IMR-90 (cell line): ENCODE measurements around the gene FAM47E. TPM values are rescaled to one million over a fixed set of nuclear protein-coding genes. Genes with fewer than 3 reads are reported as not detected.
A peak's percentile ranks its signal among the peaks of the same experiment; 100 is the strongest.

Source experiments
- ATAC-seq: fragments of 200-7000 bp; cut with Tn5 transposase; 2 replicates; pipeline ENCODE4 v1.9.1; 2020; ENCODE audit warnings: low read depth, mild to moderate bottlenecking, moderate library complexity
- BruUV-seq: library from RNA; stranded (reverse); fragments of 400-500 nt; replicated peaks from 2 replicates; lab custom pipeline; 2021; lab: Mats Ljungman, UMichigan
- CTCF ChIA-PET: fragments of 300-600 bp; formaldehyde crosslinking; extraction: SDS; loops from one replicate; lab custom pipeline; 2021; ENCODE audit warnings: antibody characterized with exemption; lab: Yijun Ruan, JAX
- POLR2A ChIA-PET: fragments of 300-600 bp; sonication (Branson Sonifier 250); formaldehyde crosslinking; loops from one replicate; lab custom pipeline; 2022; ENCODE audit warnings: antibody characterized with exemption; ENCODE audit not compliant: unreplicated experiment; lab: Charles Lee
- DNase-seq: peaks from one replicate; pipeline ENCODE4 v3.0.0; 2013
- H2AFZ ChIP-seq: replicated peaks from 2 replicates; pipeline ENCODE3; 2013; ENCODE audit warnings: low read length, mild to moderate bottlenecking; ENCODE audit not compliant: poor library complexity
- H2AK5ac ChIP-seq: 2 replicates; pipeline ENCODE4 v1.6.1; 2013; ENCODE audit warnings: low read depth, low read length, inconsistent platforms
- H2AK9ac ChIP-seq: replicated peaks from 2 replicates; pipeline ENCODE3; 2013; ENCODE audit warnings: mild to moderate bottlenecking, low read depth, low read length, moderate library complexity; ENCODE audit not compliant: poor library complexity
- H2BK120ac ChIP-seq: 2 replicates; pipeline ENCODE4 v1.6.1; 2013; ENCODE audit warnings: low read depth, low read length, inconsistent platforms
- H2BK15ac ChIP-seq: 3 replicates; pipeline ENCODE4 v1.6.1; 2013; ENCODE audit warnings: low read depth, low read length, inconsistent platforms
- H2BK20ac ChIP-seq: 2 replicates; pipeline ENCODE4 v1.6.1; 2013; ENCODE audit warnings: low read depth, mild to moderate bottlenecking, inconsistent platforms, low read length, moderate library complexity
- H2BK5ac ChIP-seq: 2 replicates; pipeline ENCODE4 v1.6.1; 2013; ENCODE audit warnings: mild to moderate bottlenecking, low read depth, low read length, inconsistent platforms; ENCODE audit not compliant: poor library complexity, severe bottlenecking
- H3K14ac ChIP-seq: replicated peaks from 2 replicates; pipeline ENCODE4 v1.6.1; 2013; ENCODE audit warnings: low read depth, low read length, inconsistent platforms
- H3K18ac ChIP-seq: 2 replicates; pipeline ENCODE4 v1.6.1; 2013; ENCODE audit warnings: low read depth, low read length, control low read depth
- H3K23ac ChIP-seq: 2 replicates; pipeline ENCODE4 v1.6.1; 2013; ENCODE audit warnings: low read depth, low read length, inconsistent platforms
- H3K27ac ChIP-seq: 2 replicates; pipeline ENCODE4 v1.5.1; 2013; ENCODE audit warnings: mild to moderate bottlenecking, control low read depth, low read length; ENCODE audit not compliant: insufficient read depth
- H3K27me3 ChIP-seq: 2 replicates; pipeline ENCODE4 v1.6.1; 2013; ENCODE audit warnings: low read length; ENCODE audit not compliant: control insufficient read depth, insufficient read depth
- H3K36me3 ChIP-seq: 2 replicates; pipeline ENCODE4 v1.6.1; 2013; ENCODE audit warnings: low read length, mixed read lengths; ENCODE audit not compliant: control insufficient read depth, insufficient read depth
- H3K4ac ChIP-seq: 2 replicates; pipeline ENCODE4 v1.6.1; 2013; ENCODE audit warnings: low read depth, low read length, inconsistent platforms
- H3K4me1 ChIP-seq: 2 replicates; pipeline ENCODE4 v1.6.1; 2013; ENCODE audit warnings: low read length, mixed read lengths; ENCODE audit not compliant: control insufficient read depth, insufficient read depth
- H3K4me2 ChIP-seq: 2 replicates; pipeline ENCODE4 v1.6.1; 2013; ENCODE audit warnings: low read depth, mild to moderate bottlenecking, control low read depth, low read length, moderate library complexity
- H3K4me3 ChIP-seq: 2 replicates; pipeline ENCODE4 v1.5.1; 2013; ENCODE audit warnings: low read depth, mild to moderate bottlenecking, control low read depth, low read length, moderate library complexity; ENCODE audit not compliant: insufficient read depth
- H3K56ac ChIP-seq: 2 replicates; pipeline ENCODE4 v1.6.1; 2013; ENCODE audit warnings: low read length, inconsistent platforms; ENCODE audit not compliant: insufficient read depth; ENCODE audit errors: extremely low read depth
- H3K79me1 ChIP-seq, 2 experiments: 2 replicates each; pipeline ENCODE4 v1.6.1; 2013; ENCODE audit warnings: low read length in 2 of 2, inconsistent platforms in 1 of 2, low read depth in 1 of 2
- H3K9ac ChIP-seq: 2 replicates; pipeline ENCODE4 v1.6.1; 2013; ENCODE audit warnings: low read depth, low read length, control low read depth
- H3K9me1 ChIP-seq: 2 replicates; pipeline ENCODE4 v1.6.1; 2013; ENCODE audit warnings: low read length, inconsistent platforms; ENCODE audit not compliant: insufficient read depth
- H3K9me3 ChIP-seq: 2 replicates; pipeline ENCODE4 v1.6.1; 2013; ENCODE audit warnings: low read length; ENCODE audit not compliant: control insufficient read depth, insufficient read depth
- H4K20me1 ChIP-seq: 2 replicates; pipeline ENCODE4 v1.6.1; 2013; ENCODE audit warnings: low read length, inconsistent platforms; ENCODE audit not compliant: insufficient read depth
- H4K5ac ChIP-seq: 2 replicates; pipeline ENCODE4 v1.6.1; 2013; ENCODE audit warnings: mild to moderate bottlenecking, low read depth, low read length, control low read depth
- H4K8ac ChIP-seq, 2 experiments: 2 replicates each; pipeline ENCODE4 v1.6.1; 2013; ENCODE audit warnings: low read depth in 2 of 2, low read length in 2 of 2, control low read depth in 1 of 2, inconsistent platforms in 1 of 2
- H4K91ac ChIP-seq: 2 replicates; pipeline ENCODE4 v1.6.1; 2013; ENCODE audit warnings: low read depth, low read length, inconsistent platforms; ENCODE audit not compliant: insufficient read depth
- BHLHE40 ChIP-seq: fragments of 150-350 bp; IDR thresholded peaks from 2 replicates; pipeline ENCODE4 v1.6.1; 2016; ENCODE audit warnings: mild to moderate bottlenecking, low read depth, low read length
- CEBPB ChIP-seq: IDR thresholded peaks from 2 replicates; pipeline ENCODE4 v1.6.1; 2012; ENCODE audit warnings: low read depth, low read length, improper control_type of control experiment
- MAFK ChIP-seq: IDR thresholded peaks from 2 replicates; pipeline ENCODE4 v1.6.1; 2012; ENCODE audit warnings: low read depth, low read length, improper control_type of control experiment
- POLR2A ChIP-seq: IDR thresholded peaks from 2 replicates; pipeline ENCODE4 v1.6.1; 2012; ENCODE audit warnings: mild to moderate bottlenecking, low read depth, low read length
- WGBS, 2 experiments: methylation state at CpG; one replicate each; pipeline versions ENCODE4 v1.1.5 to v1.1.7; 2013; ENCODE audit warnings: missing lambda C conversion rate in 2 of 2; ENCODE audit not compliant: insufficient read length in 1 of 2; ENCODE audit errors: extremely low coverage in 2 of 2; 5-methylcytosine and 5-hydroxymethylcytosine counted together
- dilution Hi-C: fragments of 300-500 bp; cut with HindIII; formaldehyde crosslinking; loops from one replicate; pipeline ENCODE4 v1.14.3; 2018; ENCODE audit warnings: low sequenced_read_pairs; ENCODE audit not compliant: unreplicated experiment
- in situ Hi-C: fragments of 300-500 bp; cut with MboI; formaldehyde crosslinking; loops from 3 replicates; pipeline ENCODE4 v1.14.3; 2019; ENCODE audit warnings: low sequenced_read_pairs, inconsistent platforms, mixed read lengths
- intact Hi-C: fragments of 100-400 bp; cut with micrococcal nuclease; formaldehyde crosslinking; loops from 2 replicates; pipeline ENCODE4 v1.10.0; 2022
- polyA plus RNA-seq, 3 experiments: library from polyadenylated mRNA; depleted of rRNA; stranded (reverse); fragments of >200 nt; gene quantifications; 2 replicates each; pipeline ENCODE4 v1.2.3, GENCODE V29; 2012; ENCODE audit warnings: low replicate concordance in 1 of 3
- total RNA-seq: library from RNA; depleted of rRNA; stranded (reverse); fragments of >200 nt; gene quantifications from 2 replicates; pipeline ENCODE4 v1.2.3, GENCODE V29; 2012
- TF ChIP-seq, protein P1 (sequence below): fragments of 150-350 bp; IDR thresholded peaks from 2 replicates; pipeline ENCODE4 v1.6.1; 2016; ENCODE audit warnings: low read depth, mild to moderate bottlenecking, low read length, moderate library complexity, borderline replicate concordance

Gene FAM47E
- total and polyA plus RNA-seq, 2 of the 4 experiments (the other 2 are of a cell fraction): 0.05 TPM; not detected in 1

DNA sequence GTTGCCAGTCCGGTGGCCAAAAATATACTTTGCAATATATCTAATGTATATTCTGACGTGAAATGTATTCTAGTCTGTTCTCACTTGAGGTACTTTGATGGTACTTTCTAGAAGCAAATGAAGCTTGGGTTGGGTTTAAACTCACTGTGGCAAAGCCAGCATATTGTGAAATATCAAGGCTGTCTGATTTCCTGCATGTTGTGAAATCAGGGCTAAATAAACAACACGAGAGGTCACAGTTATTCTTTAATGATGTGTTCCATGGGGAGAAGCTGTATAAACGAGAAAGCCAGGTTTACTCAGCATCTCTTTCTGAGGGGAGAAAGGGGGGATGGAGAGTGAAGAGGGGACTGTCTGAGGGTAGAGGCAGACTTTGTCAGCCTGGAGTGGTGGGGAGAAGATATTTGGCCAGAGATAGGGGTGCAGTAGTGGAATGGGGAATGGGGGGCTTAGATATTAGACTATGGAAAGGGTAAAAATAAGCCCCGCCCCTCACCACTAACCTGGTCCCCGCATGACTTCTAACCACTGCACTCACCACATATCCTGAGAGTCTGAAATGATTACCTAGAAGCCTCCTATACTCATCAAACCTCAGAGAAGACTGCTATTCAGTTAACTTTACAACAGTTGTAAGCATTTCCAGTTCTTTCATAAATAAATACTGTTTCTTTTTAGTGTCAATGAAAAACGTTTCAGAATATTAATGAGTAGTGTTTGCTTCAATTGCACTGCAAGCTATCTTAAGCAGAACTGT is 32.0 kb upstream of the FAM47E start:
- H3K36me3 ChIP-seq: no peaks in the 10 kb centered on the region
- H2AK9ac ChIP-seq: no peak overlapping the region
- no peak overlapping the region for H4K5ac ChIP-seq
- peak; percentile 62 for DNase-seq
- H3K9ac ChIP-seq: no peak overlapping the region
- H3K4me2 ChIP-seq: peak overlapping the region; percentile 37; the same call in 1 of the 2 replicates
- no peak overlapping the region for H3K14ac ChIP-seq
- H3K9me1 ChIP-seq: peaks cover 3% of the 10 kb centered on the region
- H4K91ac ChIP-seq: 0 out of 2 replicates have a peak overlapping the region, but pooled peaks have one; percentile 25
- H3K27me3 ChIP-seq: no peaks in the 10 kb centered on the region; the same call in 1 of the 2 replicates
- BruUV-seq: no TSS peak
- peak; percentile 79 for ATAC-seq
- H4K20me1 ChIP-seq: no peaks in the 10 kb centered on the region
- H2AK5ac ChIP-seq: peak overlapping the region; percentile 9; the same call in 1 of the 2 replicates
- ChIA-PET CTCF (interaction anchor here (0.9 kb wide), 1 partner anchor 14 kb away, joined by 3 read pairs; no protein-coding TSS in a partner anchor), POLR2A (no interaction called here)
- no peak overlapping the region for H3K56ac ChIP-seq
- peak overlapping the region; percentile 60 for H3K27ac ChIP-seq
- peak overlapping the region; percentile 30; the same call in 1 of the 2 replicates for H3K4ac ChIP-seq
- in situ Hi-C loops (no loop called here), intact Hi-C loops (no loop called here), dilution Hi-C loops (no loop called here)
- peak overlapping the region; percentile 23; the same call in 1 of the 2 replicates for H2BK120ac ChIP-seq
- H3K4me1 ChIP-seq: peaks cover 5% of the 10 kb centered on the region; the same call in 1 of the 2 replicates
- no peak overlapping the region for H3K4me3 ChIP-seq
- no peak overlapping the region for H2BK5ac ChIP-seq
- H2BK20ac ChIP-seq: peak overlapping the region; percentile 78; the same call in 1 of the 2 replicates
- H3K18ac ChIP-seq: peak overlapping the region; percentile 67; the same call in 1 of the 2 replicates
- no peak overlapping the region for H3K23ac ChIP-seq
- 0 out of 4 replicates have a peak overlapping the region, but pooled peaks of 1 of the 2 experiments have one; percentile 35 for H4K8ac ChIP-seq
- peaks cover 0 to 2% of the 10 kb centered on the region in 2 experiments; a peak in 1 of 4 replicates for H3K79me1 ChIP-seq
- 0% methylated on average over 1 of the region's 7 CpGs; no CpG with 5 or more reads in 1 of the 2 experiments for WGBS, 2 experiments
- H2BK15ac ChIP-seq: 0 out of 3 replicates have a peak overlapping the region, but pooled peaks have one; percentile 5
- H3K9me3 ChIP-seq: no peaks in the 10 kb centered on the region
- TF ChIP-seq POLR2A (no peak), MAFK (no peak), BHLHE40 (peak; percentile 70), CEBPB (peak; percentile 98)
- TF ChIP-seq, protein P1, sequence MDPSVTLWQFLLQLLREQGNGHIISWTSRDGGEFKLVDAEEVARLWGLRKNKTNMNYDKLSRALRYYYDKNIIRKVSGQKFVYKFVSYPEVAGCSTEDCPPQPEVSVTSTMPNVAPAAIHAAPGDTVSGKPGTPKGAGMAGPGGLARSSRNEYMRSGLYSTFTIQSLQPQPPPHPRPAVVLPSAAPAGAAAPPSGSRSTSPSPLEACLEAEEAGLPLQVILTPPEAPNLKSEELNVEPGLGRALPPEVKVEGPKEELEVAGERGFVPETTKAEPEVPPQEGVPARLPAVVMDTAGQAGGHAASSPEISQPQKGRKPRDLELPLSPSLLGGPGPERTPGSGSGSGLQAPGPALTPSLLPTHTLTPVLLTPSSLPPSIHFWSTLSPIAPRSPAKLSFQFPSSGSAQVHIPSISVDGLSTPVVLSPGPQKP: no peak
- H2AFZ ChIP-seq: no peak overlapping the region
